ENCODE data around the gene CALR.

Gene CALR

GRCh38 chr19:12965017-12965811, 26.8 kb downstream of the CALR start:
- H3K4me3 ChIP-seq (ENCODE audit: control insufficient read depth, low read depth, low read length): peak overlapping the region; percentile 61
- no peak for DNase-seq (ENCODE audit: low read depth)
- TF ChIP-seq CTCF (IDR thresholded peaks at IDR 0.05; ENCODE audit: control insufficient read depth, insufficient read depth, low read depth, low read length, missing control alignments): peak; percentile 87

GRCh38 chr19:12965812-12966135, 27.4 kb downstream of the CALR start:
- no peak for TF ChIP-seq CTCF (IDR thresholded peaks at IDR 0.05; ENCODE audit: control insufficient read depth, insufficient read depth, low read depth, low read length, missing control alignments)
- no peak for DNase-seq (ENCODE audit: low read depth)
- H3K4me3 ChIP-seq (ENCODE audit: control insufficient read depth, low read depth, low read length): no peak overlapping the region

GRCh38 chr19:12967907-12968306, 29.5 kb downstream of the CALR start:
- no peak for DNase-seq (ENCODE audit: low read depth)
- TF ChIP-seq CTCF (IDR thresholded peaks at IDR 0.05; ENCODE audit: control insufficient read depth, insufficient read depth, low read depth, low read length, missing control alignments): no peak
- no peak overlapping the region for H3K4me3 ChIP-seq (ENCODE audit: control insufficient read depth, low read depth, low read length)

DNA sequence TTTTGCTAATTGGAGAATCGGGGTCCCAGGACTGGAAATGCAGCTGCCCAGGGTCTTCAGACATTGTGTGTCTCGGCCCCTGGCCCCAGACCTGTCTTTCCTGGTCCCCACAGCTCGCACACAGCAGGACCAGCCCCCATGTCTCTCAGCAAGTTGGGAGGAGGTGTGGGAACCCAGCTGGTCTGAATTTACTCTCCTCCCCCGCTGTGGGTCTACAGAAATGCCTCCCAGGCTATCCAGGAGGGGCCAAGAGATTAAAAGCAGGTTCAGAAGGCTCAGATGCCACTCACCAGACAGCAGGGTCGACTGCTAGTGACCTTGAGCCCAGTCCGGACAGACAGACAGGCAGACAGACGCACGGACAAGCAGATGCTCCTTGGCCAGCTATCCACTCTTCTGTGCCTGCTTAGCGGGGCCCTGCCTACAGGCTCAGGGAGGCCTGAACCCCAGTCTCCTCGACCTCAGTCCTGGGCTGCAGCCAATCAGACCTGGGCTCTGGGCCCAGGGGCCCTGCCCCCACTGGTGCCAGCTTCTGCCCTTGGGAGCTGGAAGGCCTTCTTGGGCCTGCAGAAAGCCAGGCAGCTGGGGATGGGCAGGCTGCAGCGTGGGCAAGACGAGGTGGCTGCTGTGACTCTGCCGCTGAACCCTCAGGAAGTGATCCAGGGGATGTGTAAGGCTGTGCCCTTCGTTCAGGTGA, 31.0 kb downstream of the CALR start, which contains the start of gene DAND5:
DAND5 (plus strand) TSS at position 285 of the 697 bp plus-strand sequence; CDS start at position 370, 85 bp downstream.
- TF ChIP-seq CTCF (IDR thresholded peaks at IDR 0.05; ENCODE audit: control insufficient read depth, insufficient read depth, low read depth, low read length, missing control alignments): no peak
- H3K4me3 ChIP-seq (ENCODE audit: control insufficient read depth, low read depth, low read length): no peak within 1 kb of the TSS
- no peak for DNase-seq (ENCODE audit: low read depth)

- no peak overlapping the region for H3K4me3 ChIP-seq (ENCODE audit: control insufficient read depth, low read depth, low read length)
- TF ChIP-seq CTCF (IDR thresholded peaks at IDR 0.05; ENCODE audit: control insufficient read depth, insufficient read depth, low read depth, low read length, missing control alignments): no peak
- no peak for DNase-seq (ENCODE audit: low read depth)
These were observed 31.8 kb downstream of the CALR start for GRCh38 chr19:12970070-12970820.

GRCh38 chr19:12973236-12973635, 34.8 kb downstream of the CALR start:
- TF ChIP-seq CTCF (IDR thresholded peaks at IDR 0.05; ENCODE audit: control insufficient read depth, insufficient read depth, low read depth, low read length, missing control alignments): no peak
- H3K4me3 ChIP-seq (ENCODE audit: control insufficient read depth, low read depth, low read length): no peak overlapping the region
- no peak for DNase-seq (ENCODE audit: low read depth)

Data from AG09309 (cell line).